K562 (cell line): ENCODE results near the gene BEND4. TPM values are rescaled to one million over a fixed set of nuclear protein-coding genes. Genes with fewer than 3 reads are reported as not detected.

Experiments
- ATAC-seq: fragments of 200-7000 bp; cut with Tn5 transposase; 3 replicates; pipeline ENCODE4 v1.9.1; 2020; ENCODE audit warnings: moderate library complexity
- BruUV-seq: library from RNA; stranded (reverse); fragments of 400-500 nt; replicated peaks from 2 replicates; lab custom pipeline; 2021; lab: Mats Ljungman, UMichigan
- CTCF ChIA-PET: fragments of 300-600 bp; formaldehyde crosslinking; extraction: SDS; loops from one replicate; lab custom pipeline; 2021; ENCODE audit warnings: low intra/inter-chr PET ratio; lab: Yijun Ruan, JAX
- POLR2A ChIA-PET: fragments of 300-600, 350-650 bp; sonication (Branson Sonifier 250); formaldehyde crosslinking; extraction: SDS; loops from one replicate; lab custom pipeline; 2021; ENCODE audit warnings: antibody characterized with exemption, inconsistent platforms; lab: Yijun Ruan, JAX
- DNase-seq, 4 experiments: peaks; one replicate each; pipeline versions ENCODE4 v3.0.0 to v3.0.0-alpha.2; 2011 to 2018; ENCODE audit warnings: low spot score in 3 of 4, mixed read lengths in 3 of 4; ENCODE audit errors: extremely low read depth in 1 of 4
- FAIRE-seq: peaks from 2 replicates; lab custom pipeline; 2011; peaks lifted over from hg19 to GRCh38; lab: Jason Lieb, UNC
- H2AFZ ChIP-seq: 2 replicates; pipeline ENCODE4 v1.6.0; 2011; ENCODE audit warnings: low read depth, low read length, control low read depth, inconsistent platforms
- H3K27ac ChIP-seq: fragments of 200-600 bp; 3 replicates; pipeline ENCODE4 v1.8.0; 2011; ENCODE audit warnings: low read depth, mild to moderate bottlenecking, control low read depth, inconsistent platforms, low read length, moderate library complexity, mixed read lengths; ENCODE audit errors: extremely low read depth
- H3K27me3 ChIP-seq, 2 experiments: fragments of 300-600 bp in 1 of 2; 2 replicates in 1 of 2; 3 replicates in 1 of 2; pipeline versions ENCODE4 v1.6.0 to v1.8.0; 2011; ENCODE audit warnings: inconsistent platforms in 2 of 2, low read length in 2 of 2, mild to moderate bottlenecking in 1 of 2, mixed read lengths in 1 of 2, moderate library complexity in 1 of 2; ENCODE audit not compliant: control insufficient read depth in 2 of 2, insufficient read depth in 2 of 2
- H3K36me3 ChIP-seq: fragments of 300-600 bp; 3 replicates; pipeline ENCODE4 v1.8.0; 2011; ENCODE audit warnings: mild to moderate bottlenecking, low read length, inconsistent platforms; ENCODE audit not compliant: control insufficient read depth, insufficient read depth
- H3K4me1 ChIP-seq, 2 experiments: fragments of 200-600 bp in 1 of 2; replicated peaks in 1 of 2; 2 replicates in 1 of 2; 3 replicates in 1 of 2; pipeline versions ENCODE4 v1.5.1 to v1.8.0; 2011; ENCODE audit warnings: inconsistent platforms in 2 of 2, low read length in 2 of 2, mild to moderate bottlenecking in 1 of 2, mixed read lengths in 1 of 2, moderate library complexity in 1 of 2; ENCODE audit not compliant: control insufficient read depth in 2 of 2, insufficient read depth in 2 of 2
- H3K4me2 ChIP-seq: 2 replicates; pipeline ENCODE4 v1.6.1; 2011; ENCODE audit warnings: low read length, control low read depth, inconsistent platforms, mixed read lengths; ENCODE audit not compliant: insufficient read depth
- H3K4me3 ChIP-seq: fragments of 200-600 bp; sonication (generic), shearing (Covaris generic); 2 replicates; pipeline ENCODE4 v1.5.1; 2016; ENCODE audit warnings: control low read depth, inconsistent platforms
- H3K79me2 ChIP-seq: fragments of 200-600 bp; 3 replicates; pipeline ENCODE4 v1.8.0; 2011; ENCODE audit warnings: low read length, inconsistent platforms; ENCODE audit not compliant: control insufficient read depth, insufficient read depth
- H3K9ac ChIP-seq, 2 experiments: 2 replicates each; pipeline versions ENCODE4 v1.6.0 to v1.6.1; 2011; ENCODE audit warnings: low read depth in 2 of 2, low read length in 2 of 2, control low read depth in 1 of 2, inconsistent platforms in 1 of 2, mild to moderate bottlenecking in 1 of 2, mixed read lengths in 1 of 2; ENCODE audit not compliant: insufficient read depth in 1 of 2
- H3K9me1 ChIP-seq: one replicate; pipeline ENCODE4 v1.6.0; 2011; ENCODE audit warnings: inconsistent platforms, mild to moderate bottlenecking, low read length, moderate library complexity; ENCODE audit not compliant: control insufficient read depth, insufficient read depth
- H3K9me3 ChIP-seq: replicated peaks from 2 replicates; pipeline ENCODE4 v1.5.1; 2011; ENCODE audit warnings: low read depth, low read length, inconsistent platforms; ENCODE audit not compliant: control insufficient read depth, insufficient read depth
- H4K20me1 ChIP-seq: replicated peaks from 2 replicates; pipeline ENCODE4 v1.6.1; 2011; ENCODE audit warnings: low read length, inconsistent platforms, mixed read lengths; ENCODE audit not compliant: control insufficient read depth, insufficient read depth
- KLF10 ChIP-seq: fragments of 250-450 bp; sonication (Bioruptor Pico); IDR thresholded peaks from 2 replicates; pipeline ENCODE4 v1.6.1; 2021; ENCODE audit warnings: matching md5 sums
- U2AF2 ChIP-seq: fragments of 200-400 bp; formaldehyde crosslinking; optimal IDR thresholded peaks from 2 replicates; pipeline ENCODE3; 2017; ENCODE audit warnings: low read depth, mild to moderate bottlenecking, low read length
- XRCC3 ChIP-seq: fragments of 450-650 bp; IDR thresholded peaks from 2 replicates; pipeline ENCODE4 v1.6.1; 2017; ENCODE audit warnings: mild to moderate bottlenecking, moderate library complexity
- ZFP36 ChIP-seq: fragments of 150-350 bp; IDR thresholded peaks from 2 replicates; pipeline ENCODE4 v1.6.1; 2018; ENCODE audit warnings: low read length, low read depth; ENCODE audit not compliant: partially characterized antibody
- ZKSCAN1 ChIP-seq: fragments of 150-350 bp; IDR thresholded peaks from 2 replicates; pipeline ENCODE4 v1.6.1; 2016; ENCODE audit warnings: low read depth, low read length
- WGBS: fragments of 100-300 bp; shearing (Covaris generic); methylation state at CpG from one replicate; pipeline ENCODE4 v1.1.6; 2016; ENCODE audit warnings: low coverage, mixed read lengths; ENCODE audit not compliant: insufficient coverage; ENCODE audit errors: missing lambda C conversion rate; 5-methylcytosine and 5-hydroxymethylcytosine counted together
- in situ Hi-C: fragments of 300-500 bp; cut with MboI; formaldehyde crosslinking; loops from 4 replicates; pipeline ENCODE4 v1.15.0; 2018; ENCODE audit warnings: inconsistent platforms, mixed read lengths
- intact Hi-C: fragments of 100-400 bp; cut with micrococcal nuclease; formaldehyde crosslinking; loops from 2 replicates; pipeline ENCODE4 v1.14.2; 2022
- polyA plus RNA-seq, 8 experiments: library from polyadenylated mRNA; depleted of rRNA in 4 of 8; stranded (reverse) in 5 of 8; unstranded in 3 of 8; fragments of >200 nt; fragmentation: Nextera tagmentation in 2 of 8; fragmentation: Illumina TruSeq in 1 of 8; extraction: Ambion mirVana in 2 of 8; extraction: Trizol in 1 of 8; gene quantifications; 2 replicates each; pipeline versions ENCODE4 v1.2.1 to v1.2.3, GENCODE V29; 2011 to 2014; ENCODE audit warnings: inconsistent platforms in 1 of 8, missing spikeins in 1 of 8
- total RNA-seq, 7 experiments: library from RNA; depleted of rRNA in 6 of 7; stranded (reverse); fragments of >200 nt in 6 of 7; fragmentation: Illumina TruSeq in 2 of 7; extraction: Trizol in 2 of 7; gene quantifications; 2 replicates each; pipeline versions ENCODE4 v1.2.1 to v1.2.3, GENCODE V29; 2011 to 2021; ENCODE audit warnings: low replicate concordance in 1 of 7
- TF ChIP-seq, protein P1 (sequence below): fragments of 450-650 bp; formaldehyde crosslinking; IDR thresholded peaks from 2 replicates; pipeline ENCODE4 v1.4.0; 2022; ENCODE audit warnings: missing genetic modification characterization
- TF ChIP-seq, protein P2 (sequence below): conservative IDR thresholded peaks from 2 replicates; pipeline ENCODE4 v1.6.1; 2011; ENCODE audit warnings: low read depth, mild to moderate bottlenecking, low read length; ENCODE audit not compliant: control insufficient read depth

Gene BEND4
- total and polyA plus RNA-seq, 9 of the 15 experiments (the other 6 are each of a cell fraction or from before 2014, with no cell fraction given) = not detected

DNA sequence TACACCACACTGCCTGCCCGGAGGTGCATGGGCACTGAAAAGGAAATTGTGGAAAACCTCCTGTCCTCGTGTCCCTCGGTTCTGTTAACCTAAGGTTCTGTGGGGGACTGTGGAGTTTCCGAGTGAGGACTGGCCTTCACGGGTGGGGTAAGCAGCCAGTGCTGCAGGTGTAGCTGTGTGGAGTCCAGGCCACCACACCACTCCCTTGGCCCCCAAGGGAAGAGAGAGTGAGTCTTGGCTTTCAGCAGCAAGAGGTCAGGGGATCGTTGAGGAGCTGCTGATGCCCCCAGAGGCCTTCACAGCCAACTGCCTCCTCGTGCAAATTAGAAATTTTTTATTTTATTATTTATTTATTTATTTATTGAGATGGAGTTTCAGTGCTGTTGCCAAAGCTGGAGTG is 20.4 kb downstream of the BEND4 start (continued):
- TF ChIP-seq, protein P1, sequence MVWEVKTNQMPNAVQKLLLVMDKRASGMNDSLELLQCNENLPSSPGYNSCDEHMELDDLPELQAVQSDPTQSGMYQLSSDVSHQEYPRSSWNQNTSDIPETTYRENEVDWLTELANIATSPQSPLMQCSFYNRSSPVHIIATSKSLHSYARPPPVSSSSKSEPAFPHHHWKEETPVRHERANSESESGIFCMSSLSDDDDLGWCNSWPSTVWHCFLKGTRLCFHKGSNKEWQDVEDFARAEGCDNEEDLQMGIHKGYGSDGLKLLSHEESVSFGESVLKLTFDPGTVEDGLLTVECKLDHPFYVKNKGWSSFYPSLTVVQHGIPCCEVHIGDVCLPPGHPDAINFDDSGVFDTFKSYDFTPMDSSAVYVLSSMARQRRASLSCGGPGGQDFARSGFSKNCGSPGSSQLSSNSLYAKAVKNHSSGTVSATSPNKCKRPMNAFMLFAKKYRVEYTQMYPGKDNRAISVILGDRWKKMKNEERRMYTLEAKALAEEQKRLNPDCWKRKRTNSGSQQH (CRISPR knock-in tag) = no peak
- no peak for TF ChIP-seq KLF10 (CRISPR knock-in tag)
- TF ChIP-seq ZKSCAN1 = no peak
- no peak for TF ChIP-seq U2AF2

DNA sequence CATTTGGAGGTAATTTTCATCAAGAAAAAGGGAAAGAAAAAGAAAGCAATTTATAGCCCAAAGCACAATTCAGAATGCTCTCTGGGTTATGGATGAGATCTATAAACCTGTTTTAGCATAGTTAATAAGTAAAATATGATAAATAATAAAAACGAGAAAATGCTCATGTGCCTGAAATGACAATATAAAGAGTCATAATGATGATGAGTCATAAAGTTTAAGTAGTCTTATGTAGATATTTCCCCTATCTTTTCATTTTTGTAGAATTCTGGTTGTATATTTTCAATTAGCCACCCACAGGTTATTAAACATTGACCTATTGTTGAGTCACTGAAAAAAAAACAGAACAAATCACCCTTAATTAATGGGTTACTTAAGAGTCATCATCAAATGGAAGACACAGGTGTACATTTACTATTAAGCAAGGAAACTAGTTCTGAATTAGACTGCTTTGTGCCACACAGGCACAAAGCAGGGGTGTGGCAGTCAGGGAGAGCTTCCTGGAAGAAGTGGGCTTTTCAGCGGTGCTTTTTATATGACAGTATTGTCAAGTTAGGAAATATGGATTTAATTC is 29.3 kb downstream of the BEND4 start:
- no TSS peak for BruUV-seq

More for the DNA sequence above, 29.3 kb downstream of the BEND4 start:
- H3K9ac ChIP-seq = no peak overlapping the region
- no peaks in the 10 kb centered on the region for H3K9me1 ChIP-seq
- 0% methylated on average over 2 of the region's 2 CpGs for WGBS
- TF ChIP-seq, protein P2, sequence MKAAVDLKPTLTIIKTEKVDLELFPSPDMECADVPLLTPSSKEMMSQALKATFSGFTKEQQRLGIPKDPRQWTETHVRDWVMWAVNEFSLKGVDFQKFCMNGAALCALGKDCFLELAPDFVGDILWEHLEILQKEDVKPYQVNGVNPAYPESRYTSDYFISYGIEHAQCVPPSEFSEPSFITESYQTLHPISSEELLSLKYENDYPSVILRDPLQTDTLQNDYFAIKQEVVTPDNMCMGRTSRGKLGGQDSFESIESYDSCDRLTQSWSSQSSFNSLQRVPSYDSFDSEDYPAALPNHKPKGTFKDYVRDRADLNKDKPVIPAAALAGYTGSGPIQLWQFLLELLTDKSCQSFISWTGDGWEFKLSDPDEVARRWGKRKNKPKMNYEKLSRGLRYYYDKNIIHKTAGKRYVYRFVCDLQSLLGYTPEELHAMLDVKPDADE = no peak
- TF ChIP-seq XRCC3 (no peak), ZFP36 (peak; percentile 76)
- H4K20me1 ChIP-seq = no peaks in the 10 kb centered on the region
- no peaks in the 10 kb centered on the region for H3K4me1 ChIP-seq
- no peak for ATAC-seq
- H3K9me3 ChIP-seq = no peaks in the 10 kb centered on the region
- intact Hi-C loops = no loop called here
- no peaks in the 10 kb centered on the region for H3K79me2 ChIP-seq
- no peak for DNase-seq
- H3K36me3 ChIP-seq = no peaks in the 10 kb centered on the region
- FAIRE-seq = no peak
- H3K4me3 ChIP-seq = no peak overlapping the region
- ChIA-PET CTCF (no interaction called here), POLR2A (interaction anchor here (0.6 kb wide), 1 partner anchor 320 kb away, joined by 3 read pairs; no protein-coding TSS in a partner anchor)
- H3K27me3 ChIP-seq = peaks cover 27 to 28% of the 10 kb centered on the region in 2 experiments
- H3K27ac ChIP-seq = no peak overlapping the region
- in situ Hi-C loops = no loop called here
- H2AFZ ChIP-seq = no peak overlapping the region
- no peak overlapping the region for H3K4me2 ChIP-seq
